Breast epithelium (tissue), 3 donors: ENCODE data around the gene PROCA1.

ENCODE experiments used
- POLR2A ChIP-seq: fragments of 450-650 bp; IDR thresholded peaks from one replicate; pipeline ENCODE4 v1.6.1; 2016; ENCODE audit warnings: antibody characterized with exemption, mild to moderate bottlenecking, moderate library complexity
- POLR2AphosphoS5 ChIP-seq, 3 donors: sonication (generic); formaldehyde crosslinking; IDR thresholded peaks; one replicate each; pipeline ENCODE4 v1.6.1; 2017; ENCODE audit warnings: antibody characterized with exemption in 3 of 3
- TF ChIP-seq, protein P1 (sequence below), 3 donors: fragments of 450-650 bp; IDR thresholded peaks; one replicate each; pipeline ENCODE4 v1.5.1; 2016 to 2017; ENCODE audit warnings: antibody characterized with exemption in 3 of 3, mild to moderate bottlenecking in 3 of 3, moderate library complexity in 3 of 3

DNA sequence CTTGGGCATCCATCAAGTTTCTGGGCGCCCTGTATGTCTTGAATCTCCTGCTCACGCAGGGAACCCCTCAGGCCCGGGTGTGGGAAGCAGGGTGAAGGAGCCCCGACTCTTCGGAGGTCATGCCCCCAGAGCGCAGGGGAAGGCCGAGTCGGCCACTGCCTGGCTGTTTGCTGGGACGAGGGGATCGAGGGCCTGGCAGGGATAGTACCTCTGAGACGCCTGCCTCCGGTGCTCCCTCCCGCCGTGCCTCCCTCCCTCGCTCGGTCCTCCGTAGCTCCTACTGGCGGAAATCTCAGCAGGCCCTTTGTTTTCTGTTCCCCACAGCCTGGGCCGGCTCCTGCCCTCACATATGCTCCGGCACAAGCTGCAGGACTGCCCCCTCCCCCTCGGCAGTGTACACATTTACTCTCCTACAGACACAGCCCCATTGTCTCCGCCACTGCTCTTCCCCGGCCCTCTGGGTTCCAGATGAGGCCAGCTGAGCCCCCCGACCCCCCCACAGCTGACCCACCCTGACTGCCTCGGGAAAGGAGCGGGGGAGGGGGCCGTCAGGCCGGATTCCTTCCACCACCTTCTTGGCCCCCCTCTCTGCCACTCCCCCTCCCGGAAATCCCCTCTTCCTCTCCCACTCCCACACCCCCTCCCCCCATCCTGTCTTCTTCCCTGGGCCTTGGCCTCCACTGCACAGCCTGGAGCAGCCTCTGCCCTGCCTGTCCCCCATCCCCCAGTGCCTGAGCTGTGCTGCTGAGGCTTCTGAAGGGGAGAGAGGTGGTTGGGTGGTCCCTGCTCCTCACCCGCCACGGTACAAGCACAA, 33.5 kb upstream of the PROCA1 start:
- TF ChIP-seq, protein P1, sequence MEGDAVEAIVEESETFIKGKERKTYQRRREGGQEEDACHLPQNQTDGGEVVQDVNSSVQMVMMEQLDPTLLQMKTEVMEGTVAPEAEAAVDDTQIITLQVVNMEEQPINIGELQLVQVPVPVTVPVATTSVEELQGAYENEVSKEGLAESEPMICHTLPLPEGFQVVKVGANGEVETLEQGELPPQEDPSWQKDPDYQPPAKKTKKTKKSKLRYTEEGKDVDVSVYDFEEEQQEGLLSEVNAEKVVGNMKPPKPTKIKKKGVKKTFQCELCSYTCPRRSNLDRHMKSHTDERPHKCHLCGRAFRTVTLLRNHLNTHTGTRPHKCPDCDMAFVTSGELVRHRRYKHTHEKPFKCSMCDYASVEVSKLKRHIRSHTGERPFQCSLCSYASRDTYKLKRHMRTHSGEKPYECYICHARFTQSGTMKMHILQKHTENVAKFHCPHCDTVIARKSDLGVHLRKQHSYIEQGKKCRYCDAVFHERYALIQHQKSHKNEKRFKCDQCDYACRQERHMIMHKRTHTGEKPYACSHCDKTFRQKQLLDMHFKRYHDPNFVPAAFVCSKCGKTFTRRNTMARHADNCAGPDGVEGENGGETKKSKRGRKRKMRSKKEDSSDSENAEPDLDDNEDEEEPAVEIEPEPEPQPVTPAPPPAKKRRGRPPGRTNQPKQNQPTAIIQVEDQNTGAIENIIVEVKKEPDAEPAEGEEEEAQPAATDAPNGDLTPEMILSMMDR (IDR thresholded peaks at IDR 0.05), result no peak
- no peak for TF ChIP-seq POLR2A
- peak; percentile 9 to 39 (median 13) for TF ChIP-seq POLR2AphosphoS5 (IDR thresholded peaks at IDR 0.05)
